Gastroesophageal sphincter (tissue), 4 donors: Measurements from ENCODE around the gene PLAU. TPM values are rescaled to one million over a fixed set of nuclear protein-coding genes. Genes with fewer than 3 reads are reported as not detected.

Experiments
- ATAC-seq: fragments of 150-250 bp; one replicate; pipeline ENCODE4 v1.9.1; 2016; ENCODE audit warnings: mild to moderate bottlenecking, moderate library complexity
- H3K27ac ChIP-seq, 4 donors: fragments of 200-600 bp; sonication (generic) in 3 of 4; 1 replicate in 3 of 4; 2 replicates in 1 of 4; pipeline ENCODE4 v1.5.1; 2016 to 2019
- H3K27me3 ChIP-seq: fragments of 200-600 bp; sonication (generic); one replicate; pipeline ENCODE4 v1.5.1; 2019
- H3K36me3 ChIP-seq, 2 donors: fragments of 200-600 bp; sonication (generic); one replicate each; pipeline ENCODE4 v1.5.1; 2019; ENCODE audit warnings: control low read depth in 1 of 2
- H3K4me1 ChIP-seq, 3 donors: fragments of 200-600 bp; sonication (generic); 1 replicate in 2 of 3; 2 replicates in 1 of 3; pipeline ENCODE4 v1.5.1; 2016 to 2019; ENCODE audit warnings: control low read depth in 2 of 3
- H3K4me3 ChIP-seq, 2 donors: fragments of 200-600 bp; sonication (generic); one replicate each; pipeline ENCODE4 v1.5.1; 2019; ENCODE audit warnings: mild to moderate bottlenecking in 1 of 2, moderate library complexity in 1 of 2
- H3K9me3 ChIP-seq, 3 donors: fragments of 200-600 bp; sonication (generic); one replicate each; pipeline ENCODE4 v1.5.1; 2017 to 2019; ENCODE audit warnings: control low read depth in 2 of 3
- CTCF ChIP-seq, 4 experiments: fragments of 200-600 bp in 2 of 4; fragments of 450-650 bp in 2 of 4; sonication (generic) in 1 of 4; IDR thresholded peaks; one replicate each; pipeline ENCODE4 v1.5.1; 2017 to 2019; ENCODE audit warnings: antibody characterized with exemption in 4 of 4, mild to moderate bottlenecking in 2 of 4, moderate library complexity in 2 of 4
- EP300 ChIP-seq: sonication (generic); formaldehyde crosslinking; IDR thresholded peaks from one replicate; pipeline ENCODE4 v1.6.1; 2017; ENCODE audit warnings: antibody characterized with exemption, mild to moderate bottlenecking
- POLR2A ChIP-seq, 2 donors: fragments of 450-650 bp; IDR thresholded peaks; one replicate each; pipeline ENCODE4 v1.6.1; 2017; ENCODE audit warnings: antibody characterized with exemption in 2 of 2, mild to moderate bottlenecking in 2 of 2, moderate library complexity in 1 of 2
- POLR2AphosphoS5 ChIP-seq: sonication (generic); formaldehyde crosslinking; IDR thresholded peaks from one replicate; pipeline ENCODE4 v1.6.1; 2017; ENCODE audit warnings: antibody characterized with exemption
- WGBS, 2 donors: methylation state at CpG; one replicate each; pipeline ENCODE4 v1.1.5; 2018; ENCODE audit warnings: low coverage in 1 of 2; 5-methylcytosine and 5-hydroxymethylcytosine counted together
- total RNA-seq, 4 donors: library from RNA; depleted of rRNA; stranded (reverse); fragments of >200 nt; gene quantifications; one replicate each; pipeline ENCODE4 v1.1.0, GENCODE V29; 2016

PLAU gene
- total RNA-seq, 4 donors from 2014 or later = 1.1 to 43.3 (median 8.3) TPM

GRCh38 chr10:73937333-73938043 is 26.6 kb downstream of the PLAU start:
- H3K36me3 ChIP-seq = no peaks in the 10 kb centered on the region
- ATAC-seq = no peak
- TF ChIP-seq EP300 (no peak), CTCF (IDR thresholded peaks at IDR 0.05) (no peak), POLR2A (IDR thresholded peaks at IDR 0.05) (no peak), POLR2AphosphoS5 (no peak)
- WGBS, 2 donors = 58 to 80% methylated on average over 1 to 4 of the region's 5 CpGs
- peaks cover 0 to 22% (median 12%) of the 10 kb centered on the region in 3 donors for H3K4me1 ChIP-seq
- H3K9me3 ChIP-seq = no peaks in the 10 kb centered on the region
- no peak overlapping the region for H3K4me3 ChIP-seq
- H3K27me3 ChIP-seq = no peaks in the 10 kb centered on the region
- peak overlapping the region in 3 of 4 donors; percentile 7 to 54 (median 49) for H3K27ac ChIP-seq

GRCh38 chr10:73940634-73941221 is 29.8 kb downstream of the PLAU start:
- Histone ChIP-seq H3K36me3 (no peaks in the 10 kb centered on the region), H3K4me1 (peaks cover 0 to 22% (median 12%) of the 10 kb centered on the region in 3 donors), H3K4me3 (peak overlapping the region in 1 of 2 donors; percentile 28), H3K27me3 (no peaks in the 10 kb centered on the region), H3K27ac (peak overlapping the region in 3 of 4 donors; percentile 52 to 69 (median 69)), H3K9me3 (no peaks in the 10 kb centered on the region)
- 0 to 10% methylated on average over 6 of the region's 28 CpGs for WGBS, 2 donors
- peak; percentile 86 to 97 (median 96) for TF ChIP-seq CTCF (IDR thresholded peaks at IDR 0.05)
- TF ChIP-seq POLR2A (IDR thresholded peaks at IDR 0.05) = no peak
- peak; percentile 34 for TF ChIP-seq POLR2AphosphoS5
- peak; percentile 93 for ATAC-seq

GRCh38 chr10:73941300-73941699 is 30.4 kb downstream of the PLAU start:
- H3K27ac ChIP-seq = peak overlapping the region in 3 of 4 donors; percentile 52 to 69 (median 69)
- 90 to 100% methylated on average over 1 to 2 of the region's 2 CpGs for WGBS, 2 donors
- H3K4me1 ChIP-seq = peaks cover 0 to 22% (median 12%) of the 10 kb centered on the region in 3 donors
- H3K4me3 ChIP-seq = no peak overlapping the region
- no peak for ATAC-seq
- TF ChIP-seq POLR2A (IDR thresholded peaks at IDR 0.05) (no peak), POLR2AphosphoS5 (no peak), CTCF (IDR thresholded peaks at IDR 0.05) (no peak), EP300 (no peak)
- H3K9me3 ChIP-seq = no peaks in the 10 kb centered on the region
- no peaks in the 10 kb centered on the region for H3K36me3 ChIP-seq
- H3K27me3 ChIP-seq = no peaks in the 10 kb centered on the region

GRCh38 chr10:73944356-73945100 is 33.6 kb downstream of the PLAU start:
- H3K27ac ChIP-seq = no peak overlapping the region
- TF ChIP-seq POLR2AphosphoS5 (no peak), POLR2A (IDR thresholded peaks at IDR 0.05) (no peak), CTCF (IDR thresholded peaks at IDR 0.05) (no peak), EP300 (no peak)
- no peak overlapping the region for H3K4me3 ChIP-seq
- peaks cover 0 to 15% (median 9%) of the 10 kb centered on the region in 3 donors for H3K4me1 ChIP-seq
- H3K36me3 ChIP-seq = no peaks in the 10 kb centered on the region
- no peaks in the 10 kb centered on the region for H3K9me3 ChIP-seq
- no peaks in the 10 kb centered on the region for H3K27me3 ChIP-seq
- 89% methylated on average over 7 of the region's 35 CpGs; no CpG with 5 or more reads in 1 of the 2 donors for WGBS, 2 donors
- ATAC-seq = no peak
